HCT116 (cell line): ENCODE data around the gene TMEM80. TPM values are rescaled to one million over a fixed set of nuclear protein-coding genes. Genes with fewer than 3 reads are reported as not detected.

Source experiments
- ATAC-seq: fragments of 200-7000 bp; cut with Tn5 transposase; 2 replicates; pipeline ENCODE4 v1.9.1; 2020; ENCODE audit warnings: mild to moderate bottlenecking, moderate library complexity
- BruUV-seq: library from RNA; stranded (reverse); fragments of 400-500 nt; replicated peaks from 2 replicates; lab custom pipeline; 2021; lab: Mats Ljungman, UMichigan
- CTCF ChIA-PET: fragments of 300-600 bp; sonication (Branson Sonifier 250); formaldehyde crosslinking; loops from one replicate; lab custom pipeline; 2021; ENCODE audit warnings: antibody characterized with exemption; lab: Charles Lee
- POLR2A ChIA-PET: fragments of 300-600, 350-600 bp; sonication (Branson Sonifier 250); formaldehyde crosslinking; loops from one replicate; lab custom pipeline; 2021; ENCODE audit warnings: antibody characterized with exemption; lab: Charles Lee
- RAD21 ChIA-PET, 2 experiments: fragments of 300-600 bp; sonication (Branson Sonifier 250); formaldehyde crosslinking; loops; one replicate each; lab custom pipeline; 2023; ENCODE audit warnings: low total read pairs in 2 of 2; ENCODE audit not compliant: uncharacterized antibody in 2 of 2, unreplicated experiment in 2 of 2, low non-redundant PET in 1 of 2; lab: Charles Lee
- DNase-seq: peaks from one replicate; pipeline ENCODE4 v3.0.0-alpha.2; 2010; ENCODE audit warnings: low read depth, low spot score
- H2AFZ ChIP-seq: fragments of 200-600 bp; shearing (Covaris generic), sonication (generic); 2 replicates; pipeline ENCODE4 v1.6.1; 2017; ENCODE audit warnings: low read depth, mixed run types, mixed read lengths, antibody characterized with exemption, low read length; ENCODE audit not compliant: poor library complexity, severe bottlenecking
- H3K27ac ChIP-seq: 2 replicates; pipeline ENCODE4 v1.5.1; 2012; ENCODE audit warnings: low read depth, low read length
- H3K27me3 ChIP-seq: fragments of 200-600 bp; sonication (generic); 2 replicates; pipeline ENCODE4 v1.6.1; 2016; ENCODE audit warnings: mixed run types, low read length, mixed read lengths; ENCODE audit not compliant: insufficient read depth
- H3K36me3 ChIP-seq, 2 experiments: fragments of 200-500 bp in 1 of 2; fragments of 200-600 bp in 1 of 2; sonication (Bioruptor generic) in 1 of 2; sonication (generic) in 1 of 2; 2 replicates each; pipeline versions ENCODE4 v1.5.1 to v1.6.1; 2014 to 2016; ENCODE audit warnings: low read length in 2 of 2, inconsistent platforms in 1 of 2, mixed read lengths in 1 of 2, mixed run types in 1 of 2; ENCODE audit not compliant: insufficient read depth in 2 of 2, control insufficient read depth in 1 of 2
- H3K4me1 ChIP-seq, 2 experiments: fragments of 200-600 bp in 1 of 2; sonication (generic) in 1 of 2; 2 replicates each; pipeline versions ENCODE4 v1.5.1 to v1.6.1; 2012 to 2017; ENCODE audit warnings: low read length in 2 of 2, inconsistent platforms in 1 of 2, mild to moderate bottlenecking in 1 of 2, mixed read lengths in 1 of 2, mixed run types in 1 of 2, moderate library complexity in 1 of 2; ENCODE audit not compliant: insufficient read depth in 2 of 2, control insufficient read depth in 1 of 2
- H3K4me2 ChIP-seq: fragments of 200-600 bp; sonication (generic); 2 replicates; pipeline ENCODE4 v1.6.1; 2017; ENCODE audit warnings: mixed run types, low read length, mixed read lengths
- H3K4me3 ChIP-seq, 2 experiments: fragments of 200-600 bp in 1 of 2; sonication (generic) in 1 of 2; replicated peaks in 1 of 2; 2 replicates each; pipeline ENCODE4 v1.5.1; 2011 to 2016; ENCODE audit warnings: low read length in 2 of 2, control low read depth in 1 of 2, low read depth in 1 of 2, mild to moderate bottlenecking in 1 of 2, mixed read lengths in 1 of 2, mixed run types in 1 of 2
- H3K79me2 ChIP-seq: fragments of 200-600 bp; sonication (generic); 2 replicates; pipeline ENCODE4 v1.6.1; 2017; ENCODE audit warnings: mild to moderate bottlenecking, mixed run types, low read length, moderate library complexity, mixed read lengths; ENCODE audit not compliant: insufficient read depth
- H3K9ac ChIP-seq: fragments of 200-600 bp; sonication (generic); 2 replicates; pipeline ENCODE4 v1.6.1; 2016; ENCODE audit warnings: low read length, mixed read lengths
- H3K9me2 ChIP-seq: fragments of 200-600 bp; sonication (generic), shearing (Covaris generic); 2 replicates; pipeline ENCODE4 v1.6.1; 2017; ENCODE audit warnings: mixed run types, mild to moderate bottlenecking, moderate library complexity; ENCODE audit not compliant: insufficient read depth
- H3K9me3 ChIP-seq, 2 experiments: fragments of 200-500 bp in 1 of 2; fragments of 200-600 bp in 1 of 2; sonication (Bioruptor generic) in 1 of 2; sonication (generic) in 1 of 2; 2 replicates each; pipeline ENCODE4 v1.6.1; 2014 to 2017; ENCODE audit warnings: low read length in 2 of 2, mixed read lengths in 2 of 2, inconsistent platforms in 1 of 2, low read depth in 1 of 2, mild to moderate bottlenecking in 1 of 2, mixed run types in 1 of 2, moderate library complexity in 1 of 2; ENCODE audit not compliant: control insufficient read depth in 1 of 2, insufficient read depth in 1 of 2
- H4K20me1 ChIP-seq: fragments of 200-600 bp; sonication (generic), shearing (Covaris generic); 2 replicates; pipeline ENCODE4 v1.6.1; 2017; ENCODE audit warnings: mixed run types, mild to moderate bottlenecking, moderate library complexity; ENCODE audit not compliant: insufficient read depth
- EGR1 ChIP-seq: IDR thresholded peaks from 2 replicates; pipeline ENCODE4 v1.6.1; 2012; ENCODE audit warnings: low read depth
- ELF1 ChIP-seq: IDR thresholded peaks from 2 replicates; pipeline ENCODE4 v1.6.1; 2012; ENCODE audit warnings: low read depth, borderline replicate concordance
- FOSL1 ChIP-seq: IDR thresholded peaks from 2 replicates; pipeline ENCODE4 v1.6.1; 2012; ENCODE audit warnings: low read depth
- YY1 ChIP-seq: IDR thresholded peaks from 2 replicates; pipeline ENCODE4 v1.6.1; 2011; ENCODE audit warnings: low read length, low read depth, moderate library complexity, mild to moderate bottlenecking; ENCODE audit not compliant: insufficient replicate concordance; ENCODE audit errors: extremely low read depth
- ZBTB33 ChIP-seq: IDR thresholded peaks from 2 replicates; pipeline ENCODE4 v1.6.1; 2011; ENCODE audit warnings: mild to moderate bottlenecking, low read length, moderate library complexity; ENCODE audit not compliant: insufficient replicate concordance; ENCODE audit errors: extremely low read depth
- intact Hi-C: fragments of 100-400 bp; cut with micrococcal nuclease; formaldehyde crosslinking; loops from 2 replicates; pipeline ENCODE4 v1.10.0; 2022
- total RNA-seq: library from RNA; stranded (reverse); gene quantifications from one replicate; pipeline ENCODE4 v1.2.1, GENCODE V29; 2021; ENCODE audit not compliant: unreplicated experiment

The TMEM80 gene
- total RNA-seq, 1 experiment from 2014 or later: 18.4 TPM

DNA sequence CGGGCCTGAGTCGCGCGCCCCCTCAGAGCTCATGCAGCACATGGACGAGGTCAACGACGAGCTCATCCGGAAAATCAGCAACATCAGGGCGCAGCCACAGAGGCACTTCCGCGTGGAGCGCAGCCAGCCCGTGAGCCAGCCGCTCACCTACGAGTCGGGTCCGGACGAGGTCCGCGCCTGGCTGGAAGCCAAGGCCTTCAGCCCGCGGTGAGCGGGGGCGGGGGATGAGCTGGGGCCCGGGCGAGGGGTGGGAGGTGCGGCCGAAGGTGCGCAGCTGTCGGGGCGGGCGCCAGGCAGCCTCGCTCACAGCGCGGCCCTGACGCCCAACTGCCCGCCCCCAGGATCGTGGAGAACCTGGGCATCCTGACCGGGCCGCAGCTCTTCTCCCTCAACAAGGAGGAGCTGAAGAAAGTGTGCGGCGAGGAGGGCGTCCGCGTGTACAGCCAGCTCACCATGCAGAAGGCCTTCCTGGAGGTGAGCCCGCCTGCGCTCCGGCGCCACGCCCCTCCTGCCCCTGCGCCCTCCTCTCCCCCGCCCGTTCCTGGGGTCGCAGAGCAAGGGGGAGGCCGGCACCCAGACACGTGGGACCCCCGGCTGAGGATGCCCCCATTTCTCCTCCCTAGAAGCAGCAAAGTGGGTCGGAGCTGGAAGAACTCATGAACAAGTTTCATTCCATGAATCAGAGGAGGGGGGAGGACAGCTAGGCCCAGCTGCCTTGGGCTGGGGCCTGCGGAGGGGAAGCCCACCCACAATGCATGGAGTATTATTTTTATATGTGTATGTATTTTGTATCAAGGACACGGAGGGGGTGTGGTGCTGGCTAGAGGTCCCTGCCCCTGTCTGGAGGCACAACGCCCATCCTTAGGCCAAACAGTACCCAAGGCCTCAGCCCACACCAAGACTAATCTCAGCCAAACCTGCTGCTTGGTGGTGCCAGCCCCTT lies 30.9 kb downstream of the TMEM80 start:
- H4K20me1 ChIP-seq: no peaks in the 10 kb centered on the region
- no peaks in the 10 kb centered on the region for H3K79me2 ChIP-seq
- no peak overlapping the region for H3K4me3 ChIP-seq
- peak overlapping the region; percentile 61; the same call in 1 of the 2 replicates for H3K9ac ChIP-seq
- H3K4me2 ChIP-seq: peak overlapping the region; percentile 78
- intact Hi-C loops: no loop called here
- no peak overlapping the region for H2AFZ ChIP-seq
- ChIA-PET RAD21 (no interaction called here), CTCF (interaction anchor here (0.6 to 2.1 kb wide), 6 partner anchors 21 to 113 kb away, joined by 3 to 10 read pairs (median 6); partner anchors contain the start of genes DEAF1, TALDO1 and TMEM80), POLR2A (no interaction called here)
- no peaks in the 10 kb centered on the region for H3K9me3 ChIP-seq
- no peaks in the 10 kb centered on the region for H3K27me3 ChIP-seq
- peaks cover 7 to 24% of the 10 kb centered on the region in 2 experiments; a peak in 3 of 4 replicates for H3K4me1 ChIP-seq
- DNase-seq (no peak), ATAC-seq (no peak)
- no peak overlapping the region for H3K27ac ChIP-seq
- H3K36me3 ChIP-seq: peaks cover under 1 to 11% of the 10 kb centered on the region in 2 experiments; a peak in 2 of 4 replicates
- BruUV-seq: no TSS peak
- TF ChIP-seq ZBTB33: no peak
- no peak for TF ChIP-seq YY1
- TF ChIP-seq ELF1: no peak
- TF ChIP-seq FOSL1: no peak
- TF ChIP-seq EGR1: no peak
- no peaks in the 10 kb centered on the region for H3K9me2 ChIP-seq
